ENCODE results near the gene CA5A. TPM values are rescaled to one million over a fixed set of nuclear protein-coding genes. Genes with fewer than 3 reads are reported as not detected.
A peak's percentile ranks its signal among the peaks of the same experiment; 100 is the strongest.
"Not testable (repeated sequence)": the region's sequence is repeated elsewhere in the genome, so short reads cannot be mapped to it uniquely, and the experiment has no call there.

The CA5A gene
- total RNA-seq, 1 experiment from 2014 or later, result not detected

DNA sequence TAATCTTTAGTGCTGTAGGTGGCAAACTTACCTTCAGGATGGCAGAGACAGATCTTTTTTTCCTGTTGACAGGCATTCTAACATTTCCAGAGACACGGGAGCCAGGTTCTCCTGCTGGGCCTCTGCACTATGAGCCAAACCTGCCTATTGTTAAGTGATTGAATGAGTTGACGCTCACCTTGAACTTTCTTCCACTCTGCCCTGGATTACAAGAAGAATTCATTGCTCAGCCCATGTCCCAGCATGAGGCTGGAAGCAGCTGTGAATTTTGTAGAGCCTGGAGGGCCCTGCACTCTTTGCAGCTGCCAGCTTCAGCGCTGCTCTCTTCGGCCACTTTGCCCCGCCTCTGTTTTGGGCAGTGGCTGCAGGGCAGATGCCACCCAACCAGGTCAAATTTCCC lies 57.6 kb downstream of the CA5A start:
- CTCF ChIA-PET, result no interaction called here
- H3K4me3 Mint-ChIP-seq (ENCODE audit: low read depth, unreplicated experiment), result no peak overlapping the region
- H3K27ac Mint-ChIP-seq (ENCODE audit: unreplicated experiment), result no peak overlapping the region
- no peak for DNase-seq
- H3K36me3 Mint-ChIP-seq (ENCODE audit: insufficient read depth, unreplicated experiment), result no peaks in the 10 kb centered on the region
- no peaks in the 10 kb centered on the region for H3K9me3 Mint-ChIP-seq (ENCODE audit: low read depth, unreplicated experiment)
- intact Hi-C loops (cut with micrococcal nuclease; ENCODE audit: unreplicated experiment), result no loop called here
- TF ChIP-seq CTCF (IDR thresholded peaks at IDR 0.05; ENCODE audit: unreplicated experiment), result no peak
- peaks cover 26% of the 10 kb centered on the region for H3K4me1 Mint-ChIP-seq (ENCODE audit: low read depth, unreplicated experiment)
- no TSS peak for BruUV-seq (replicated peaks)
- peaks cover 25% of the 10 kb centered on the region for H3K27me3 Mint-ChIP-seq (ENCODE audit: unreplicated experiment)

DNA sequence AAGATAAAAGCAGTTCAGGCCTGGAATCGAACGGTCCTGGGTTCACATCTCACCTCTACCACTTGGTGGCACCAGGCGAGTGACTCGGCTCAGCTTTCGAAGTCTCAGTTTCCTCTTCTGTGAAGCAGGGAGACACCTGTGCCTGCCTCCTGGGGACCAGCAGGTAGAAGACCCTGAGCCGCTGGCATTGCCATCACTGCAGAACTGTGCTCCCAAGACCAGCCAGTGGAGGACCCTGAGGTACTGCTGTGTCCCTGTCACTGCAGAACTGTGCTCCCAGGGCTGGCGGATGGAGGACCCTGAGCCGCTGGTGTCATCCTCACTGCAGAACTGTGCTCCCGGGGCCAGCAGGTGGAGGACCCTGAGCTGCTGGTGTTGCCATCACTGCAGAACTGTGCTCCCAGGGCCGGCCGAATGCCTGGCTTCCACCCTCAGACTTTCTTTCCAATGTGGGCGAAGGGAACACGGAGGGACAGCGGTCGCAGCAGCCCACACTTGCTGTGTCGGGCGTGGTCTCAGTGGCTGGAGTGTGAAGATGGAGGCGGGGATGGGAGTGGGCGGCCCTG lies 58.3 kb downstream of the CA5A start:
- peak; percentile 34 for DNase-seq
- Mint-ChIP-seq H3K27me3 (ENCODE audit: unreplicated experiment) (peaks cover 25% of the 10 kb centered on the region), H3K4me1 (ENCODE audit: low read depth, unreplicated experiment) (peaks cover 29% of the 10 kb centered on the region), H3K36me3 (ENCODE audit: insufficient read depth, unreplicated experiment) (no peaks in the 10 kb centered on the region), H3K4me3 (ENCODE audit: low read depth, unreplicated experiment) (no peak overlapping the region), H3K27ac (ENCODE audit: unreplicated experiment) (no peak overlapping the region), H3K9me3 (ENCODE audit: low read depth, unreplicated experiment) (no peaks in the 10 kb centered on the region)
- CTCF ChIA-PET, result no interaction called here
- intact Hi-C loops (cut with micrococcal nuclease; ENCODE audit: unreplicated experiment), result no loop called here
- TF ChIP-seq CTCF (IDR thresholded peaks at IDR 0.05; ENCODE audit: unreplicated experiment), result peak; percentile 23
- BruUV-seq (replicated peaks), result no TSS peak

- Mint-ChIP-seq H3K36me3 (ENCODE audit: insufficient read depth, unreplicated experiment) (peaks cover 27% of the 10 kb centered on the region), H3K27ac (ENCODE audit: unreplicated experiment) (no peak overlapping the region), H3K4me1 (ENCODE audit: low read depth, unreplicated experiment) (peaks cover 48% of the 10 kb centered on the region), H3K4me3 (ENCODE audit: low read depth, unreplicated experiment) (no peak overlapping the region), H3K9me3 (ENCODE audit: low read depth, unreplicated experiment) (no peaks in the 10 kb centered on the region), H3K27me3 (ENCODE audit: unreplicated experiment) (peaks cover 5% of the 10 kb centered on the region)
- CTCF ChIA-PET, result interaction anchor here (0.7 to 1.5 kb wide), 3 partner anchors 20 to 623 kb away, joined by 3 to 6 read pairs (median 4); no protein-coding TSS in a partner anchor
- BruUV-seq (replicated peaks), result no TSS peak
- intact Hi-C loops (cut with micrococcal nuclease; ENCODE audit: unreplicated experiment), result loop anchor here (5.0 kb wide), 1 partner anchor 32 kb away; no protein-coding TSS in a partner anchor
- no peak for TF ChIP-seq CTCF (IDR thresholded peaks at IDR 0.05; ENCODE audit: unreplicated experiment)
- DNase-seq, result no peak
Observed at GRCh38 chr16:87874639-87875427, 61.5 kb downstream of the CA5A start.

GRCh38 chr16:87870418-87871291 lies 65.7 kb downstream of the CA5A start:
- H3K27me3 Mint-ChIP-seq (ENCODE audit: unreplicated experiment); BruUV-seq (replicated peaks); H3K9me3 Mint-ChIP-seq (ENCODE audit: low read depth, unreplicated experiment): not testable (repeated sequence)
- CTCF ChIA-PET, result interaction anchor here (0.7 to 7.3 kb wide), 13 partner anchors 14 to 234 kb away, joined by 3 to 185 read pairs (median 4); partner anchors contain the start of gene BANP
- Mint-ChIP-seq H3K4me3 (ENCODE audit: low read depth, unreplicated experiment) (peak overlapping the region; percentile 80), H3K27ac (ENCODE audit: unreplicated experiment) (peak overlapping the region; percentile 91), H3K4me1 (ENCODE audit: low read depth, unreplicated experiment) (peaks cover 47% of the 10 kb centered on the region), H3K36me3 (ENCODE audit: insufficient read depth, unreplicated experiment) (peaks cover 69% of the 10 kb centered on the region)
- intact Hi-C loops (cut with micrococcal nuclease; ENCODE audit: unreplicated experiment), result loop anchor here (1.0 to 5.0 kb wide), 3 partner anchors 20 to 91 kb away; no protein-coding TSS in a partner anchor
- DNase-seq, result peak; percentile 92

DNA sequence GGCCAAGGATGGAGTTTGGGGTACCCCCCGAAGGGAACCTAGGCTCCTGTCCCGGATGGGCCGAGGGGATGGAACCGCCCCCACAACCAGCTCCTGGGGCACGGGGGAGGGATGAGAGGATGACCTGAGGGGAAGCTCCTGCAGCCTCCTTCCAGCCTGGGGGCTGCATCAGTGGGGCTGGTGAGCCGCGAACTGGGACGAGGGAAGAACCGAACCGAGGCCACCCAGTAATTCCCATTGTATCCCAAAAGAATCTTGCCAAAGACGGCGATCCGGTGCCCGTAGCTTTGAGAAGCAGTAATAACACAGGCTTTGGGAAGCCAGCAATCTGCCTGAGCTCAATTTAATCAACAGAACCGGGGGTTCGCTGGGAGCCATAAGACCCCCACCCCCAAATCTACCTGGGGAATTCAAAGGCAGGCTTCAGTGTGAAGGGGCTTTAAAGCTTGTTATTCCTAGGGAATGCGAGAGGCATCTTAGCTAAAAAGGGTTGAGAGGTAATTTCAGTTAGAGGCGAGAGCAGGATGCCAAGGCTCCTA lies 66.4 kb downstream of the CA5A start:
- not testable (repeated sequence) for H3K27me3 Mint-ChIP-seq (ENCODE audit: unreplicated experiment); H3K9me3 Mint-ChIP-seq (ENCODE audit: low read depth, unreplicated experiment); BruUV-seq (replicated peaks); DNase-seq
- peak overlapping the region; percentile 91 for H3K27ac Mint-ChIP-seq (ENCODE audit: unreplicated experiment)
- CTCF ChIA-PET, result interaction anchor here (2.6 to 7.3 kb wide), 2 partner anchors 20 to 90 kb away, joined by 27 to 185 read pairs; no protein-coding TSS in a partner anchor
- H3K36me3 Mint-ChIP-seq (ENCODE audit: insufficient read depth, unreplicated experiment), result peaks cover 76% of the 10 kb centered on the region
- peak overlapping the region; percentile 80 for H3K4me3 Mint-ChIP-seq (ENCODE audit: low read depth, unreplicated experiment)
- peaks cover 47% of the 10 kb centered on the region for H3K4me1 Mint-ChIP-seq (ENCODE audit: low read depth, unreplicated experiment)
- intact Hi-C loops (cut with micrococcal nuclease; ENCODE audit: unreplicated experiment), result loop anchor here (5.0 kb wide), 1 partner anchor 37 kb away; no protein-coding TSS in a partner anchor

DNA sequence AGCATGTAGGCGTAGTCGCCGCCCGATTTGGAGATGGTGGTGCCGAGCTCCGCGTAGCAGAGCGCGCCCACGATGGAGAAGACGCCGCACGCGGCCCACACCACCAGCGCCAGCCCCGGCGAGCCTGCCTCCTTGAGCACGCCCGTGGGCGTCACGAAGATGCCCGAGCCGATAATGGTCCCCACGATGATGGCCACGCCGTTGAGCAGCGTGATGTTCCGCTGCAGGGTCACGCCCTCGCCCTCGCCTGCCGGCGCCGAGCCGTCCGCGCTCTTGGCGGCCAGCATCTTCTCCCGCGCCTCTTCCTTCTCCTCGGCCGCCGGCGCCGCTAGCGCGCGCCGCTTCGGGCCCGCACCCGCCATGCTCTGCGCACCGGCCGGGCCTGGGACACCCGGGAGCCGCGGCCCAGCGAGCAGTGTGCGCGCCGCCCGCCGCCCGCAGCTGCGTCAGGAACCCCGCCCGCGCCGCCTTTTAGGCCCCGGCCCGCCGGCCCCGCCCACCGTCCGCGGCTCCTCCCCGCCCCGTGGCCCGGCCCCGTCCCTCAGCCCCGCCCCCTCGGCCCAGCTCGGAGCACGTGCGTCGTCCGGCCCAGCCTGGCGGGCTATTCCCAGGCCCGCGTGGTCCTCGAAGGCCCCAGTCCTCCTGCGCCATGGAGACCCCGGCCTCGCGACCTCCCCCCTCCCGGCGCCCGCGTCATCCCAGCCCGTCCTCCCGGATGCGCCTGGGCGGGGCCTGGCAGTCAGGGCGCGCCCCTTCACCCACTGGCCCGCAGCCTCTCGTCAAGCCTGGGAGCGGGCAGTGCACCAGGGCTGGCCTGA lies 67.1 kb downstream of the CA5A start, which contains the start of gene SLC7A5:
Gene SLC7A5, minus strand, starts transcription at position 447 of the 818 bp plus-strand sequence. Its CDS starts 85 bp downstream, at position 362.
- H3K27ac Mint-ChIP-seq (ENCODE audit: unreplicated experiment), result peak within 1 kb of the TSS; percentile 91
- peaks cover 47% of the 10 kb centered on the region for H3K4me1 Mint-ChIP-seq (ENCODE audit: low read depth, unreplicated experiment)
- peak within 1 kb of the TSS; percentile 80 for H3K4me3 Mint-ChIP-seq (ENCODE audit: low read depth, unreplicated experiment)
- DNase-seq, result peak; percentile 97
- peaks cover 83% of the 10 kb centered on the region for H3K36me3 Mint-ChIP-seq (ENCODE audit: insufficient read depth, unreplicated experiment)
- BruUV-seq (replicated peaks); intact Hi-C loops (cut with micrococcal nuclease; ENCODE audit: unreplicated experiment); H3K27me3 Mint-ChIP-seq (ENCODE audit: unreplicated experiment); H3K9me3 Mint-ChIP-seq (ENCODE audit: low read depth, unreplicated experiment): not testable (repeated sequence)
- CTCF ChIA-PET, result interaction anchor here (1.5 to 7.3 kb wide), 3 partner anchors 16 to 89 kb away, joined by 4 to 185 read pairs (median 27); no protein-coding TSS in a partner anchor
